ENCODE data around the gene FAM163A.

- TF ChIP-seq, protein P1, sequence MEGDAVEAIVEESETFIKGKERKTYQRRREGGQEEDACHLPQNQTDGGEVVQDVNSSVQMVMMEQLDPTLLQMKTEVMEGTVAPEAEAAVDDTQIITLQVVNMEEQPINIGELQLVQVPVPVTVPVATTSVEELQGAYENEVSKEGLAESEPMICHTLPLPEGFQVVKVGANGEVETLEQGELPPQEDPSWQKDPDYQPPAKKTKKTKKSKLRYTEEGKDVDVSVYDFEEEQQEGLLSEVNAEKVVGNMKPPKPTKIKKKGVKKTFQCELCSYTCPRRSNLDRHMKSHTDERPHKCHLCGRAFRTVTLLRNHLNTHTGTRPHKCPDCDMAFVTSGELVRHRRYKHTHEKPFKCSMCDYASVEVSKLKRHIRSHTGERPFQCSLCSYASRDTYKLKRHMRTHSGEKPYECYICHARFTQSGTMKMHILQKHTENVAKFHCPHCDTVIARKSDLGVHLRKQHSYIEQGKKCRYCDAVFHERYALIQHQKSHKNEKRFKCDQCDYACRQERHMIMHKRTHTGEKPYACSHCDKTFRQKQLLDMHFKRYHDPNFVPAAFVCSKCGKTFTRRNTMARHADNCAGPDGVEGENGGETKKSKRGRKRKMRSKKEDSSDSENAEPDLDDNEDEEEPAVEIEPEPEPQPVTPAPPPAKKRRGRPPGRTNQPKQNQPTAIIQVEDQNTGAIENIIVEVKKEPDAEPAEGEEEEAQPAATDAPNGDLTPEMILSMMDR (IDR thresholded peaks at IDR 0.05) = no peak
- no peak for TF ChIP-seq EP300 (IDR thresholded peaks at IDR 0.05)
These were observed 24.1 kb downstream of the FAM163A start for GRCh38 chr1:179767177-179767581.
